Measurements from ENCODE around the gene BRD9. TPM values are rescaled to one million over a fixed set of nuclear protein-coding genes. Genes with fewer than 3 reads are reported as not detected.
"Not testable (repeated sequence)": the region's sequence is repeated elsewhere in the genome, so short reads cannot be mapped to it uniquely, and the experiment has no call there.

The BRD9 gene
- total RNA-seq, 4 donors from 2014 or later, result 20.3 to 28.8 (median 22.2) TPM

DNA sequence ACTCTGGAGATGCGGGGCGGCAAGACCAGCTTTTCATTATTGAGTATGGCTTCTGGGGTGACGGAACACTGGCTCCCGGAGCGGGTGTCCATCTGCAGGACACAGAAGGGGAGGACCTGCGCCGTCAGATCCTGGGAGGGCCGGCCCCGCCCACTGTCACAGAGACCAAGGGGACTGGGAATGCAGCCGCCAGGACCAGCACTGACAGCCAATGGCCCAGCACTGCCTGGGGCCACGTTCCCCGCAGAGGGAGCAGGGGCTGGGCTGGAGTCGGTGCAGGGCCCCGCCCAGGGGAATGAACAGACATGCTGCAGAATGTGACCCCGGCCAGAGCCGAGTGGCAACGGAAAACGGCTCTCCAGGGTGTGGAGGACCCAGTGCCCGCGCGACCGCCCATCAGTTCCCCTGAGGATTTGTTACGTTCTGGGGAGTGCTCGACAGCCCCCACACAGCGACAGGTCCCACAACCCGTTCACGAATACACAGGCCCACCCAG lies 42.0 kb downstream of the BRD9 start, which contains the start of gene ZDHHC11:
Gene ZDHHC11 (minus strand): TSS at position 476 of the 496 bp plus-strand sequence. CDS start 384 bp downstream, at position 92.
- in situ Hi-C loops (cut with MboI; ENCODE audit: low sequenced_read_pairs in 4 of 4), result no loop called here
- TF ChIP-seq POLR2A (IDR thresholded peaks at IDR 0.05), result no peak
- TF ChIP-seq, protein P1, sequence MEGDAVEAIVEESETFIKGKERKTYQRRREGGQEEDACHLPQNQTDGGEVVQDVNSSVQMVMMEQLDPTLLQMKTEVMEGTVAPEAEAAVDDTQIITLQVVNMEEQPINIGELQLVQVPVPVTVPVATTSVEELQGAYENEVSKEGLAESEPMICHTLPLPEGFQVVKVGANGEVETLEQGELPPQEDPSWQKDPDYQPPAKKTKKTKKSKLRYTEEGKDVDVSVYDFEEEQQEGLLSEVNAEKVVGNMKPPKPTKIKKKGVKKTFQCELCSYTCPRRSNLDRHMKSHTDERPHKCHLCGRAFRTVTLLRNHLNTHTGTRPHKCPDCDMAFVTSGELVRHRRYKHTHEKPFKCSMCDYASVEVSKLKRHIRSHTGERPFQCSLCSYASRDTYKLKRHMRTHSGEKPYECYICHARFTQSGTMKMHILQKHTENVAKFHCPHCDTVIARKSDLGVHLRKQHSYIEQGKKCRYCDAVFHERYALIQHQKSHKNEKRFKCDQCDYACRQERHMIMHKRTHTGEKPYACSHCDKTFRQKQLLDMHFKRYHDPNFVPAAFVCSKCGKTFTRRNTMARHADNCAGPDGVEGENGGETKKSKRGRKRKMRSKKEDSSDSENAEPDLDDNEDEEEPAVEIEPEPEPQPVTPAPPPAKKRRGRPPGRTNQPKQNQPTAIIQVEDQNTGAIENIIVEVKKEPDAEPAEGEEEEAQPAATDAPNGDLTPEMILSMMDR (IDR thresholded peaks at IDR 0.05 in 4 of 5, conservative IDR thresholded peaks at IDR 0.05 in 1 of 5), result no peak
- H3K36me3 ChIP-seq, result no peaks in the 10 kb centered on the region
- DNase-seq, result peak in 1 of 2 donors; percentile 30
- H3K27me3 ChIP-seq, result peaks cover 29 to 40% (median 38%) of the 10 kb centered on the region in 3 donors
- no peaks in the 10 kb centered on the region for H3K9me3 ChIP-seq
- ATAC-seq, result no peak
- intact Hi-C loops (cut with DNase I; ENCODE audit: low total_unique reads), result no loop called here
- no peak within 1 kb of the TSS for H3K27ac ChIP-seq
- no peaks in the 10 kb centered on the region for H3K4me1 ChIP-seq
- peak within 1 kb of the TSS; percentile 25 to 31 (median 29) for H3K4me3 ChIP-seq

DNA sequence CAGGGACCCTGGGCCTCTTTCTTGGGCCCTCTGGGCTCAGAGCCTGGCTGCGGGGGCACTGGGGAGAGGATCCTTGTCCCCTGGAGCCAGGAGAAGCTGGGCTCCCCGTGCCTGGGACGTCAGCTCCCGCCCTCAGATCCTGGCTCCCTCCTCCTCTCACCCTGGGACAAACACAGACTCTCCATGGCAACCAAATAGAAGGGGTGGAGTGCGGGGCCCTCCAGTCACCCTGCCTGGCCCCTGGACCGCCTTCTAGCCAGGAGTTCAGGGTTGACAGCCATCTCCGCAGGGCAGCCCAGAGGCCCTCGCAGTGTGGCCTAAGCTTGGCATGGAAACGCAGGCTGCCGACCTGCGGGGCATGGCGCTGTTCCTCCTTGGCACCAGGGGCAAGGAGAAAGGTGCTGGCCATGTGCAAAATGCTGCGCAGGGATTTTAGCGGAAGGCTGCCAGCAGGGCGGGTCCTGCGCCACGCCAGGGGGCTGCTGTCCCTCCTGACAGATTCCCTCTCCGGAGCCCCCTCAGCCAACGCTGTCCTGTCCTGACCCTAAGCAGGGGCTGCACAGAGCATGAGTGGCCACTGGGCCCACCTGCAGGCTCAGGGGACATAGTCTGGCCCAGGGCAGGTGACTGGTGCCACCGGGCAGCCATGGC lies 42.8 kb downstream of the BRD9 start:
- Histone ChIP-seq H3K4me1 (no peaks in the 10 kb centered on the region), H3K36me3 (no peaks in the 10 kb centered on the region), H3K9me3 (no peaks in the 10 kb centered on the region), H3K4me3 (peak overlapping the region; percentile 25 to 31 (median 29)), H3K27ac (no peak overlapping the region), H3K27me3 (peaks cover 29 to 40% (median 38%) of the 10 kb centered on the region in 3 donors)
- ATAC-seq (no peak), DNase-seq (peak in 1 of 2 donors; percentile 12)
- intact Hi-C loops (cut with DNase I; ENCODE audit: low total_unique reads) (no loop called here), in situ Hi-C loops (cut with MboI; ENCODE audit: low sequenced_read_pairs in 4 of 4) (no loop called here)
- TF ChIP-seq, protein P1 (IDR thresholded peaks at IDR 0.05 in 4 of 5, conservative IDR thresholded peaks at IDR 0.05 in 1 of 5), result no peak
- no peak for TF ChIP-seq POLR2A (IDR thresholded peaks at IDR 0.05)

DNA sequence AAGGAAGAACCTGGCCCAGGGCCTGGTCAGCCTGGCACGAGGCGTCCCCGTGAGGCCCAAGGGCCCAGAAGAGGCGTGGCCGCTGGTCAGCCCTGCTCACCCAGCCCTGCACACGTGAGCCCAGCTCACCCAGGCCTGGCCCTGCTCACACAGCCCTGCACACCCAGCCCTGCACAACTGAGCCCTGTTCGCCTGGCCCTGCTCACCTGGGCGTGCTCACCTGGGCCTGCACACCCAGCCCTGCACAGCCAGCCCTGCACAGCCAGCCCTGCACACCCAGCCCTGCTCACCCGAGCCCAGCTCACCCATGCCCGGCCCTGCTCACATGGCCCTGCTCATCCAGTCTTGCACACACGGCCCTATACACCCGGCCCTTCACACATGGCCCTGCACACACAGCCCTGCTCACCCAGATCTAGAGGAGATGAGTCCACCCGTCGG lies 43.9 kb downstream of the BRD9 start:
- no peaks in the 10 kb centered on the region for H3K9me3 ChIP-seq
- no peak for TF ChIP-seq POLR2A (IDR thresholded peaks at IDR 0.05)
- TF ChIP-seq, protein P1 (IDR thresholded peaks at IDR 0.05 in 4 of 5, conservative IDR thresholded peaks at IDR 0.05 in 1 of 5), result no peak
- no peaks in the 10 kb centered on the region for H3K4me1 ChIP-seq
- intact Hi-C loops (cut with DNase I; ENCODE audit: low total_unique reads) (no loop called here), in situ Hi-C loops (cut with MboI; ENCODE audit: low sequenced_read_pairs in 4 of 4) (no loop called here)
- no peak for ATAC-seq
- H3K27me3 ChIP-seq, result peaks cover 29 to 38% (median 36%) of the 10 kb centered on the region in 3 donors
- H3K4me3 ChIP-seq, result no peak overlapping the region
- DNase-seq, result peak in 1 of 2 donors; percentile 5
- H3K36me3 ChIP-seq, result no peaks in the 10 kb centered on the region
- no peak overlapping the region for H3K27ac ChIP-seq

DNA sequence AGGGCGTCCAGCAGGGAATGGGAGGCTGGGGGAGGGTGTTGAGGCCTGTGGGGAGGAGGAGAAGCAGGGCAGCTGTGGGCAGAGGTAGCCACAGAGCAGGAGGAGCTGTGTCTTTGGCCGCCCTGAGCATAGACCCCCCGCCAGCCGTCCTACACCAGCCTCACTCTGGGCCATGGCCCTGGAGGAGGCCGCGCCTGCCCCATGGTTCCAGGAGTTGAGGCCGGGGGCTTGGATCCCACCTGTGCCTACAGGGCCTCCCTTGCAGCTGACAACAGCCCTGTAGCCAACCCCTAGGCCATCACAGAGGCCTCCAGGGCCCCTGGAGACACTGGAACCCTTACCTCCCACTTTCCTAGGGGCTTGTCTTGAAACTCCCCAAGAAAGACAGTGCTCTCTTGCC lies 44.9 kb downstream of the BRD9 start:
- H3K4me3 ChIP-seq; DNase-seq; intact Hi-C loops (cut with DNase I; ENCODE audit: low total_unique reads): not testable (repeated sequence)

DNA sequence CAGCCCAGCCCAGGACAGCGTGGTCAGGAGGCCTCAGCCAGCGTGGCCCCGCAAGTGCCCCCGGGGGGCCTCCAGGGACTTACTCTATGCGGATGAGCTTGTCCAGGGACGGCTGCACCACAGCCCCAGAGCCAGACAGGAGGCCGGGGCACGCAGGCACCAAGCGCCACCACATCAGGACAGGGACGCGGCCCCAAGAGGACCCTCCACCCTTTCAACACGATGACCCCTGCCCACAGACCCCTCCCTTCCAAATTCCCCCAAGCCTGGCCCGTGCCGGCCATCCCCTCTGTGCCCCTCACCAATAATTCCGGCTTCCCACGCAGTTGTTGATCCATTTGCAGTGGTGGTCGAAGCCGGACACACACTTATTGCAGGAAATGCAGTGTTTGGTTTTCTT lies 45.4 kb downstream of the BRD9 start:
- H3K27me3 ChIP-seq, result peaks cover 20 to 23% (median 21%) of the 10 kb centered on the region in 3 donors
- ATAC-seq; H3K27ac ChIP-seq; in situ Hi-C loops (cut with MboI; ENCODE audit: low sequenced_read_pairs in 4 of 4); H3K9me3 ChIP-seq; H3K4me1 ChIP-seq; intact Hi-C loops (cut with DNase I; ENCODE audit: low total_unique reads); H3K36me3 ChIP-seq; H3K4me3 ChIP-seq: not testable (repeated sequence)
- DNase-seq, result peak in 1 of 2 donors; percentile 5

More for the DNA sequence above, 44.9 kb downstream of the BRD9 start:
- H3K27ac ChIP-seq; H3K36me3 ChIP-seq; in situ Hi-C loops (cut with MboI; ENCODE audit: low sequenced_read_pairs in 4 of 4); H3K9me3 ChIP-seq; H3K4me1 ChIP-seq; ATAC-seq: not testable (repeated sequence)
- H3K27me3 ChIP-seq, result peaks cover 24 to 29% (median 27%) of the 10 kb centered on the region in 3 donors

DNA sequence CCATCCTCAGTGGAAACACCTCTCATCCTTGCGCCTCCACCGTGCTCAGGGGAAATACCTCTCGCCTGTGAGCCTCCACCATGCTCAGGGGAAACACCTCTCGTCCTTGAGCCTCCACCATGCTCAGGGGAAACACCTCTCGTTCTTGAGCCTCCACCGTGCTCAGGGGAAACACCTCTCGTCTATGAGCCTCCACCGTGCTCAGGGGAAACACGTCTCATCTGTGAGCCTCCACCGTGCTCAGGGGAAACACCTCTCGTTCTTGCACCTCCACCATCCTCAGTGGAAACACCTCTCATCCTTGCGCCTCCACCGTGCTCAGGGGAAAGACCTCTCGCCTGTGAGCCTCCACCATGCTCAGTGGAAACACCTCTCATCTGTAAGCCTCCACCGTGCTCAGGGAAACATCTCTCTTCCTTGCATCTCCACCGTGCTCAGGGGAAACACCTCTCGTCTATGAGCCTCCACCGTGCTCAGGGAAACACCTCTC lies 46.0 kb downstream of the BRD9 start:
- intact Hi-C loops (cut with DNase I; ENCODE audit: low total_unique reads); H3K36me3 ChIP-seq; ATAC-seq; H3K4me3 ChIP-seq; in situ Hi-C loops (cut with MboI; ENCODE audit: low sequenced_read_pairs in 4 of 4); H3K9me3 ChIP-seq; H3K4me1 ChIP-seq; H3K27ac ChIP-seq: not testable (repeated sequence)
- DNase-seq, result peak in 1 of 2 donors; percentile 8
- peaks cover 14 to 22% (median 21%) of the 10 kb centered on the region in 3 donors for H3K27me3 ChIP-seq

DNA sequence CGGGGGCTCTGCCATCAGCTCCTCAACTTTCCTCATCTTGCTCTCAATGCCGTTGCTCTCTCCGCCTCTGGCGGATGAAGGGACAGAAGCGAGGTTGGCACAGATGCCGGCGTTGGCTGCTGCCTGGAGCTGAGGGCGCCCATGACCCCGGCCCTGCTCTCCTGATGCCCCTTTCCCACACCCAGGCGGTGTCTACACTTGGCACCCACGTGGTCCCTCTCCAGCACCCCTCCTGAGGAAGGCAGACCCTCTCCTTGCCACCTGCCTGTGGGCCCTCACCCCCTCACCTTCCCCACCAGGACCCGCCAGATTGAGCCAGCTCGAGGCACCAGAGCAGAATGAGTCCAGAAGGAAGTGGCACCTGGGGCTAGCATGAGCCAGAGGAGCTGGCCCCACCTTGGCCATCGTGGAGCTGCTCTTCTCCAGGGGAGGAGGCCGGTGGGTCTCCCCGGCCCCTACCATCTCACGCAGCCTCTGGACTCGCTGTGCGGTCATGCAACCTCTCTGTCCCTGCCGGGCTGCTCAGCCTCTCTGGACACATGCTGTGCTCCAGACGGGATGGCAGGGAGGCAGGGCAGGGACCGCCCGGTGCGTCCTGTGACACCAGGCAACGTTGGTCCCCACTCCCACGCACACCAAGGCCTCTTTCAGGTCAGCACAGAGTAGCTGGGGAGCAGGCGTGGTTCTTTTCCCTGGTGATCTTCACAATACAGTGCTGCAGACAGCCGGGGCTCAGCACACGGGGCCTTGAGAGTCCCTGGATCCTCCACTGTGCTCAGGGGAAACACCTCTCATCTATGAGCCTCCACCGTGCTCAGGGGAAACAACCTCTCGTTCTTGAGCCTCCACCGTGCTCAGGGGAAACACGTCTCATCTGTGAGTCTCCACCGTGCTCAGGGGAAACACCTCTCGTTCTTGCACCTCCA lies 46.7 kb downstream of the BRD9 start:
- H3K27ac ChIP-seq; H3K9me3 ChIP-seq; ATAC-seq; intact Hi-C loops (cut with DNase I; ENCODE audit: low total_unique reads); in situ Hi-C loops (cut with MboI; ENCODE audit: low sequenced_read_pairs in 4 of 4); H3K4me1 ChIP-seq; H3K36me3 ChIP-seq; DNase-seq; H3K4me3 ChIP-seq: not testable (repeated sequence)
- peaks cover 8 to 15% (median 13%) of the 10 kb centered on the region in 3 donors for H3K27me3 ChIP-seq
